MCF 10A (cell line): Measurements from ENCODE around the gene AP4S1. TPM values are rescaled to one million over a fixed set of nuclear protein-coding genes. Genes with fewer than 3 reads are reported as not detected.

Experiments
- BruUV-seq: library from RNA; stranded (reverse); fragments of 400-500 nt; replicated peaks from 2 replicates; lab custom pipeline; 2021; lab: Mats Ljungman, UMichigan
- CTCF ChIA-PET: fragments of 300-600 bp; sonication (Branson Sonifier 250); formaldehyde crosslinking; extraction: SDS; loops from one replicate; lab custom pipeline; 2021; ENCODE audit warnings: antibody characterized with exemption, inconsistent platforms; lab: Yijun Ruan, JAX
- POLR2A ChIA-PET: fragments of 300-600, 350-650 bp; sonication (Branson Sonifier 250); formaldehyde crosslinking; extraction: SDS; loops from one replicate; lab custom pipeline; 2020; ENCODE audit warnings: antibody characterized with exemption, inconsistent platforms; lab: Yijun Ruan, JAX
- DNase-seq: peaks from one replicate; pipeline ENCODE4 v3.0.0-alpha.2; 2018; ENCODE audit not compliant: unreplicated experiment
- H3K27ac Mint-ChIP-seq: one replicate; pipeline ENCODE4 v1.8.0; 2022; ENCODE audit warnings: mild to moderate bottlenecking, low read depth, mixed read lengths; ENCODE audit not compliant: unreplicated experiment
- H3K27me3 Mint-ChIP-seq: one replicate; pipeline ENCODE4 v1.8.0; 2022; ENCODE audit warnings: mixed read lengths; ENCODE audit not compliant: insufficient read depth, unreplicated experiment
- H3K36me3 Mint-ChIP-seq: one replicate; pipeline ENCODE4 v1.8.0; 2022; ENCODE audit warnings: mild to moderate bottlenecking, moderate library complexity, mixed read lengths; ENCODE audit not compliant: insufficient read depth, unreplicated experiment
- H3K4me1 Mint-ChIP-seq: one replicate; pipeline ENCODE4 v1.8.0; 2022; ENCODE audit warnings: mixed read lengths; ENCODE audit not compliant: insufficient read depth, unreplicated experiment
- H3K4me3 Mint-ChIP-seq: one replicate; pipeline ENCODE4 v1.8.0; 2022; ENCODE audit warnings: mild to moderate bottlenecking, moderate library complexity, mixed read lengths; ENCODE audit not compliant: unreplicated experiment
- H3K9me3 Mint-ChIP-seq: one replicate; pipeline ENCODE4 v1.8.0; 2022; ENCODE audit warnings: mixed read lengths; ENCODE audit not compliant: unreplicated experiment
- CTCF ChIP-seq: fragments of 200-600 bp; IDR thresholded peaks from one replicate; pipeline ENCODE4 v1.8.0; 2022; ENCODE audit warnings: antibody characterized with exemption, mild to moderate bottlenecking; ENCODE audit not compliant: unreplicated experiment
- intact Hi-C: fragments of 100-400 bp; cut with micrococcal nuclease; formaldehyde crosslinking; loops from 2 replicates; pipeline ENCODE4 v1.14.1; 2022
- total RNA-seq: library from RNA; stranded (reverse); gene quantifications from 2 replicates; pipeline ENCODE4 v1.2.3, GENCODE V29; 2022

The AP4S1 gene
- total RNA-seq, 1 experiment from 2014 or later = 13.4 TPM

- no TSS peak for BruUV-seq
- ChIA-PET POLR2A (interaction anchor here (0.6 to 1.4 kb wide), 5 partner anchors 10 to 398 kb away, joined by 3 to 16 read pairs (median 4); partner anchors contain the start of gene STRN3), CTCF (interaction anchor here (0.6 to 0.7 kb wide), 4 partner anchors 10 to 386 kb away, joined by 3 to 5 read pairs (median 4); no protein-coding TSS in a partner anchor)
- H3K36me3 Mint-ChIP-seq = peaks cover 11% of the 10 kb centered on the region
- peak; percentile 16 for DNase-seq
- intact Hi-C loops = no loop called here
- H3K4me3 Mint-ChIP-seq = peak overlapping the region; percentile 14
- no peaks in the 10 kb centered on the region for H3K9me3 Mint-ChIP-seq
- no peak for TF ChIP-seq CTCF
- peaks cover 11% of the 10 kb centered on the region for H3K4me1 Mint-ChIP-seq
- peak overlapping the region; percentile 71 for H3K27ac Mint-ChIP-seq
- no peaks in the 10 kb centered on the region for H3K27me3 Mint-ChIP-seq
Observed at GRCh38 chr14:30994681-30995620, 30.5 kb upstream of the AP4S1 start.

DNA sequence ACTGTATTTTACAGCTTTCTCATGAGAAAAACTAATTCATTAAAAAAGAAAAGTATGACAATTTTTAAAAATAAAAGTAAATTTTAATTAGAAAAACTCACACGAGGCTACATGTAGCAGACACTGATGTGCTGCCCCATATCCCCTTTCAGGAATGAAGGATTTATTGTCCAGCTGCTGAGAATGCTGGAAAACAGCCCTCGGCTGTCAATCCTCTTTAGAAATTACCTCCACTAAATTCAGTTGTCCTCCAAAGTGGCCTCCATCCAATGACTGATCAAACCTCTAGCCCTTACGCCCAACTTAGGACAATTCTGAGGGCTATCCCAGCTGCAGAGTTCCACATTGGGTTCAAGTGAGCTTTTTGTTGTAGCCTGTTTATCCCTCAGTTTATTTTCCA, 29.8 kb upstream of the AP4S1 start:
- peak overlapping the region; percentile 71 for H3K27ac Mint-ChIP-seq
- no peaks in the 10 kb centered on the region for H3K9me3 Mint-ChIP-seq
- ChIA-PET POLR2A (interaction anchor here (0.6 to 1.4 kb wide), 6 partner anchors 11 to 399 kb away, joined by 3 to 16 read pairs (median 4); partner anchors contain the start of gene STRN3), CTCF (interaction anchor here (0.5 to 0.7 kb wide), 4 partner anchors 15 to 385 kb away, joined by 3 to 5 read pairs (median 4); no protein-coding TSS in a partner anchor)
- peaks cover 10% of the 10 kb centered on the region for H3K4me1 Mint-ChIP-seq
- no peak for TF ChIP-seq CTCF
- no TSS peak for BruUV-seq
- no peaks in the 10 kb centered on the region for H3K27me3 Mint-ChIP-seq
- peaks cover 11% of the 10 kb centered on the region for H3K36me3 Mint-ChIP-seq
- no peak overlapping the region for H3K4me3 Mint-ChIP-seq
- intact Hi-C loops = no loop called here
- no peak for DNase-seq

- no peak for TF ChIP-seq CTCF
- Mint-ChIP-seq H3K27ac (peak overlapping the region; percentile 31), H3K36me3 (peaks cover 25% of the 10 kb centered on the region), H3K4me1 (peaks cover 10% of the 10 kb centered on the region), H3K4me3 (no peak overlapping the region), H3K27me3 (no peaks in the 10 kb centered on the region), H3K9me3 (no peaks in the 10 kb centered on the region)
- no peak for DNase-seq
- POLR2A ChIA-PET = interaction anchor here (0.7 to 1.4 kb wide), 2 partner anchors 22 to 41 kb away, joined by 3 to 5 read pairs; no protein-coding TSS in a partner anchor
- CTCF ChIA-PET = interaction anchor here (0.7 to 1.0 kb wide), 2 partner anchors 17 to 68 kb away, joined by 3 to 4 read pairs; no protein-coding TSS in a partner anchor
- intact Hi-C loops = no loop called here
- no TSS peak for BruUV-seq
Observed at GRCh38 chr14:30996892-30997659, 28.4 kb upstream of the AP4S1 start.
